ENCODE results near the gene ANKRD34B. TPM values are rescaled to one million over a fixed set of nuclear protein-coding genes. Genes with fewer than 3 reads are reported as not detected.

ANKRD34B gene
- polyA plus RNA-seq, 3 donors = 0.06 to 1.5 TPM; not detected in 1

Other genes with a start within 250 kb of the ANKRD34B start
- 10 to 100 TPM in 1 of 3 donors, 1 to 10 TPM in 2; 3.9 to 11.7 (median 9.8) TPM for gene ZFYVE16, start 162.2 kb downstream of the ANKRD34B start, polyA plus RNA-seq
- 1 to 10 TPM in 2 of 3 donors, under 1 TPM in 1; 0.78 to 1.3 (median 1.1) TPM for gene FAM151B, start 82.2 kb downstream of the ANKRD34B start, polyA plus RNA-seq
- 1 to 10 TPM; 4.5 to 6.1 (median 5.1) TPM for gene MSH3, start 84.4 kb upstream of the ANKRD34B start, polyA plus RNA-seq
- gene DHFR, start 84.7 kb upstream of the ANKRD34B start, polyA plus RNA-seq = 10 to 100 TPM in 2 of 3 donors, 1 to 10 TPM in 1; 2.9 to 18.1 (median 16.3) TPM